Fibroblast of pulmonary artery (primary cell): ENCODE measurements around the gene CFAP45.

Source experiments
- DNase-seq: peaks from one replicate; pipeline ENCODE4 v3.0.0-alpha.2; 2010; ENCODE audit warnings: low read depth
- H3K4me3 ChIP-seq: replicated peaks from 2 replicates; pipeline ENCODE4 v1.5.1; 2011; ENCODE audit warnings: low read depth, mild to moderate bottlenecking, control low read depth, low read length, moderate library complexity
- CTCF ChIP-seq: IDR thresholded peaks from 2 replicates; pipeline ENCODE4 v1.5.1; 2011; ENCODE audit warnings: mild to moderate bottlenecking, control low read depth, low read length, inconsistent platforms; ENCODE audit errors: missing control alignments

The CFAP45 gene

GRCh38 chr1:159828176-159828575 lies 71.8 kb downstream of the CFAP45 start:
- no peak overlapping the region for H3K4me3 ChIP-seq
- no peak for DNase-seq
- no peak for TF ChIP-seq CTCF

GRCh38 chr1:159827549-159827948 lies 72.4 kb downstream of the CFAP45 start:
- no peak for TF ChIP-seq CTCF

GRCh38 chr1:159827102-159827490 lies 72.9 kb downstream of the CFAP45 start:
- no peak overlapping the region for H3K4me3 ChIP-seq
- no peak for DNase-seq
- no peak for TF ChIP-seq CTCF

More at GRCh38 chr1:159827549-159827948, 72.4 kb downstream of the CFAP45 start:
- no peak for DNase-seq
- H3K4me3 ChIP-seq: no peak overlapping the region

GRCh38 chr1:159826441-159827101 lies 73.4 kb downstream of the CFAP45 start, which contains the start of gene SLAMF8:
Gene SLAMF8 (plus strand): TSS chr1:159826873. CDS start chr1:159826899, 26 bp downstream.
- H3K4me3 ChIP-seq: no peak within 1 kb of the TSS
- DNase-seq: peak; percentile 33
- TF ChIP-seq CTCF: no peak

- DNase-seq: no peak
- TF ChIP-seq CTCF: no peak
- no peak overlapping the region for H3K4me3 ChIP-seq
These were observed 74.4 kb downstream of the CFAP45 start for GRCh38 chr1:159825564-159825963.

- no peak for TF ChIP-seq CTCF
- H3K4me3 ChIP-seq: no peak overlapping the region
These were observed 76.6 kb downstream of the CFAP45 start for GRCh38 chr1:159823406-159823805.

More at GRCh38 chr1:159823406-159823805, 76.6 kb downstream of the CFAP45 start:
- DNase-seq: no peak
